Retinal pigment epithelial cell (primary cell): ENCODE data around the gene NRF1.
"Not testable (repeated sequence)": the region's sequence is repeated elsewhere in the genome, so short reads cannot be mapped to it uniquely, and the experiment has no call there.

Experiments
- DNase-seq: peaks from one replicate; pipeline ENCODE4 v3.0.0-alpha.2; 2010; ENCODE audit warnings: low read depth
- H3K4me3 ChIP-seq: 2 replicates; pipeline ENCODE4 v1.5.1; 2011; ENCODE audit warnings: mild to moderate bottlenecking, low read length, control low read depth, moderate library complexity
- TF ChIP-seq, protein P1 (sequence below): conservative IDR thresholded peaks from 2 replicates; pipeline ENCODE4 v1.5.1; 2011; ENCODE audit warnings: low read depth, low read length, control low read depth, inconsistent platforms

Gene NRF1

DNA sequence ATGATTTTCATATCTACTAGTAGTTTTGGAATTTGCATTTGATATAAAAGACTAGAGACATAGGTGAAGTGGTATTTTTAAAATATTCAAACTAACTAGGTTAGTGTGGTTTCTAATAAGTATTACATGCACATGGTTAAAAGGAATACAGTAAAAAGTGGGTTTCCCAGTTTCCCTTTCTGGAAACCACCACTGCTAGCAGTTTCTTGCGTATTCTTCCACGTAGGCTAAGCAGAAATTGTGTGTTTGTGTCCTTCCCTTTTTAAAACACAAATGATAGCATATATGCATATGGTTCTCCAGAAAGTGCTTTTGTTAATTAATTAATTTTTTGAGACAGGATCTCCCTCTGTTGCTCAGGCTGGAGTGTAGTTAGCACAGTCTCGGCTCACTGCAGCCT, 15.4 kb downstream of the NRF1 start:
- TF ChIP-seq, protein P1, sequence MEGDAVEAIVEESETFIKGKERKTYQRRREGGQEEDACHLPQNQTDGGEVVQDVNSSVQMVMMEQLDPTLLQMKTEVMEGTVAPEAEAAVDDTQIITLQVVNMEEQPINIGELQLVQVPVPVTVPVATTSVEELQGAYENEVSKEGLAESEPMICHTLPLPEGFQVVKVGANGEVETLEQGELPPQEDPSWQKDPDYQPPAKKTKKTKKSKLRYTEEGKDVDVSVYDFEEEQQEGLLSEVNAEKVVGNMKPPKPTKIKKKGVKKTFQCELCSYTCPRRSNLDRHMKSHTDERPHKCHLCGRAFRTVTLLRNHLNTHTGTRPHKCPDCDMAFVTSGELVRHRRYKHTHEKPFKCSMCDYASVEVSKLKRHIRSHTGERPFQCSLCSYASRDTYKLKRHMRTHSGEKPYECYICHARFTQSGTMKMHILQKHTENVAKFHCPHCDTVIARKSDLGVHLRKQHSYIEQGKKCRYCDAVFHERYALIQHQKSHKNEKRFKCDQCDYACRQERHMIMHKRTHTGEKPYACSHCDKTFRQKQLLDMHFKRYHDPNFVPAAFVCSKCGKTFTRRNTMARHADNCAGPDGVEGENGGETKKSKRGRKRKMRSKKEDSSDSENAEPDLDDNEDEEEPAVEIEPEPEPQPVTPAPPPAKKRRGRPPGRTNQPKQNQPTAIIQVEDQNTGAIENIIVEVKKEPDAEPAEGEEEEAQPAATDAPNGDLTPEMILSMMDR = no peak
- H3K4me3 ChIP-seq = no peak overlapping the region
- DNase-seq = no peak

DNA sequence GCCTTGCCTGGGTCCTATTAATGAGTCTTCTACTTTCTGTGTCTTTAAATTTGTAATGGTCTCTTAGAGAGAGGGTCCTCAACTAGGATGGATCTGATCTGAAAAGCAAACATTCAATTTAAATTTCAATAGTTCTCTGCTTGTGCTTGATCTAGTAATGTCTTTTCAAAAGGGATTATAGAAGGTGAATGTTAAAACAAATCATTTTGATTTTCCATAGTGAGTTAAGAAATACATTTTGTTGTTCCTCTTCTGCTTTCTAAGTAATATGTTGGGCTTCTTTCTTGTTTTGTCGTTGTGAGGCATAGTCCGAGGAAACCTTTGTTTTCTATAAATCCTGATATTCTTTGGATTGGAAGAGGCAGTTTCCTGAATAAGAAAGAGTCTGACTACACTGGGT, 18.8 kb downstream of the NRF1 start:
- no peak overlapping the region for H3K4me3 ChIP-seq
- TF ChIP-seq, protein P1 = no peak
- DNase-seq = no peak

DNA sequence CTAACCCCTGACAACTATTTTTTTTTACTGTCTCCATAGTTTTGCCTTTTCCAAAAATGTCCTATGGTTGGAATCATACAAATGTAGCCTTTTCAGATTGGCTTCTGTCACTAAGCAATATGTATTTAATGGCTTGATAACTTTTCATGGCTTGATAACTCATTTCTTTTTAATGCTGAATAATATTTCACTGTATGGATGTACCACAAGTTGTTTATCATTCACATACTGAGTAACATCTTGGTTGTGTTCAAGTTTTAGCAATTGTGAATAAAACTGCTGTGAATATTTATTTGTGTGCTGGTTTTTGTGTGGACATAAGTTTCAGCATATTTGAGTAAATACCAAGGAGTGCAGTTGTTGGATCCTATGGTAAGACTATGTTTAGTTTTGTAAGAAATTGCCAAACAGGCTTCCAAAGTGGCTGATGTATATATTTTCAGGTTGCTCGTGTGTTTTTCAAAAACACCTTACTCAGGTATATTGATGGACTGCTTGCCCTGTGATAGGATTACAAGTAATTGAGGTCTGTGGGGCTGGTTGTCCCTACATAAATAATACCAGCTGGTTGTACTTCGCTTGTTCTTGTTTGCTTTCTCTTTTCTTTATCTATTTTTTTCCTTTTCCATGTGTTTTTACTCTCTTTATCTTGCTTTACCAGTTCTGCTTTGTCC, 23.0 kb downstream of the NRF1 start:
- no peak overlapping the region for H3K4me3 ChIP-seq
- no peak for DNase-seq
- TF ChIP-seq, protein P1 = no peak

DNA sequence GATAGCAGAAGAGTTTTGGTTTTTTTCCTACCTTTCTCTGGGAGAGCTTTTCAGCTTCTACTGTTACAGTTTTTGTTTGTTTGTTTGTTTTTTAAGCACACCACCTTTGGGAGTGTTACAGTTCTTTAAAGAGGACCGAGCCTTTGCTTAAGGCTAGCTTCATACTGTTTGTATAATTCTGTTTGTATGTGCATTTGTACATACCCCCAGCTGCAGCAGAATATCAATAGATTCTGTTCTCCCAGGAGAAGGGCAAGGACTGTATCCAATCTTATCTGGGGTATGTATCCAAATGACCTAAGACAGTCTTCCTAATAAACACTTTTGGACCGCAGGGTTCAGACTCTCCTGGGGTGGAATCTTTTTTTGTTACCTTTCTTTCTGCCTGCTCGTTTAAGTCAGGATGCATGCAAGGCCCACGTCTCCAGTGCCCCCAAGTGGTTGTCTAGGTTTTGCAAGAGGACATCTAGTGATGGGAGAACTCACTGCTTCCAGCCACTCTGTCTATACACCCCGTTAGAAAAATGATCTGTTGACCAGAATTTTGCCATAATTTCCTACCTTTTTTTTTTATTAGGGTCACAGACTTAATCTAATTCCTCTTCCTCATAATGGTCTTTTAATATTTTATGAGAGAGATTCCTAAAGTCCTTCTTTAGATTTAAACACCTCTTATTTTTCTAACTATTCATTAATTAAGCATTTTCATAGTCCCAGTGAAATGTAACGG, 23.9 kb downstream of the NRF1 start:
- TF ChIP-seq, protein P1 = peak; percentile 95
- no peak for DNase-seq
- no peak overlapping the region for H3K4me3 ChIP-seq

DNA sequence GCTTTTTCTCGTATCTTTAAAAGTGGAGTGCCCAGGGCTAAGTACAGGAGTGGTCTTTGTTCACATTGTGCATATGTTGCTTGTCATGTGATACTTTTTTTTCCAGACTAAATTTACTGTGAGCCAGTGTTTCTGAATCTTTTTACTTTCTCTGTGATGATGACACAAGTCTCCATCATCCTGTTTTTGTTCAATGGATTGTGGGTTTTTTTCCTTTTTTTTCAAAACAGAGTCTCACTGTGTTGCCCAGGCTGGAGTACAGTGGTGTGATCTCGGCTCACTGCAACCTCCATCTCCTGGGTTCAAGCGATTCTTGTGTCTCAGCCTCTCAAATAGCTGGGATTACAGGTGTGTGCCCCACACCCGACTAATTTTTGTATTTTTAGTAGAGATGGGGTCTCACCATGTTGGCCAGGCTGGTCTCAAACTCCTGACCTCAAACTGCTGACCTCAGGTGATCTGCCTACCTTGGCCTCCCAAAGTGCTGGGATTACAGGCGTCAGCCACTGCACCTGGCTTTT, 24.6 kb downstream of the NRF1 start:
- H3K4me3 ChIP-seq, DNase-seq: not testable (repeated sequence)

DNA sequence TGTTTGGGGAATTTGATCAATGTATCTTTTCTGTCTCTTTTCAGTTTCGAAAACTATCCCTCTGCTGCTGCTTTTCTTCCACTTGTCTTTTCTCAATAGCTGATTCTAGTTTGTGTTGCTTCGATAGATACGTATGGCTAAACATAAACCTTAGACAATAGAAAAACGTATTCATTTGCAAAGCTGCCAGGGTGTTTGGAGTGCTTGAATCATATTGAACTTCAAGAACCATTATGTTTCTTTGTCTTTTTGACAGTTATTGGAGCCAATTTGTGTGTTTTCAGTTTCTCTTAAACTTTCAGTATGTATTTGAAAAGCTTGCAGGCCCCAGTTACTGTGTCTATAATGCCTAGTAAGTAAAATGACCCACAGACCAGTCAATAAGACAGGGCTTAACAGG, 25.1 kb downstream of the NRF1 start:
- TF ChIP-seq, protein P1 = no peak
- H3K4me3 ChIP-seq = no peak overlapping the region
- DNase-seq = no peak

DNA sequence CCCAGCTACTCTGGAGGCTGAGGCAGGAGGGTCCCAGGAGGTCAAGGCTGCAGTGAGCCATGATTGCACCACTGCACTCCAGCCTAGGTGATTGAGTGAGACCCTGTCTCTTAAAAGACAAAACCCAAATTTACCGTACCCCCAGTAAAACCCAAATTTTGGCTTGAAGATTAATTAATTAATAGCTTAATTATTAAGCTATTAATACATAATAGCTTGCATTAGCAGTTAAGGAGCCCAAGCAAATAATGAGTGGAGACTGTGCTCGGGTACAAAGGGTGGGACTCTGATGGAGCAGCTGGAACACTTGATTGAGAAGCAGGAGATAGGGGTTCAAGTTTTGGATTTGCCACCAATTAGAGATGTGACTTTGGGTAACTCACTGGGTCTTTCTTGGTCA, 28.9 kb downstream of the NRF1 start:
- TF ChIP-seq, protein P1 = no peak
- H3K4me3 ChIP-seq = no peak overlapping the region

More for the DNA sequence above, 28.9 kb downstream of the NRF1 start:
- DNase-seq = no peak
